ENCODE measurements around the gene TIRAP.

DNA sequence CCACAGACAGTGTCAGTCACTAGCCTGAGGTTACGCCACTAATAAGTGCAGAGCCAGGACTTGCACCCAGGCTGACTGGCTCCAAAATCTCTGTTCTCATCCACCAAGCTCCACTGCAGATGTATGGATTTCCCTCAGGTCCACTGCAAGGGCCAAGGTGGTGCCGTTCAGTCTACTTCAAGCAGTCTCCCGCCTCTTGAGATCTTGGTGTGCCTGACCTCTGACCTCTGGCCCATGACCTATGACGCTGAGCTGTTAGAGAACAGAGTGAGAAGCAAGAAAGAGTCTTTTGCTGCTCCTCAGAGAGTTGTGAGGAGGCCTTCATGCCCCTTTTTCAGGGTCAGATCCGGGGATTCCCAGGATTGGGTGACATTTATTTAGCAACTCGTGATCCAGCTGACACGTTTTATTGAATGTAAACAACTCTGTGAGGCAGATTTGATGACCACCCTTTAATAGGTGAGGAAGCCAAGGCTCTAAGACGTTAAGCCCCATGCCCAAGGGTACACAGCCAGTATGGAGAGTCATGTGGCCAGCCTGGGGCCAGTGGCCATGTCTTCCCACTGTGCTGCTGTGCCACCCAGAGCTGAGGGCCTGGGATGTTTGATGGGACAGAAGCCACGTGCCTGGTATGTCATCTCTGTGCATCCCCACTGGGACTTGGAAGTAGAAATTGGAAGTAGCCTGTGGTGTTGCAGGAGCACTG, 46.2 kb downstream of the TIRAP start:
- TF ChIP-seq POLR2A (IDR thresholded peaks at IDR 0.05) (no peak), POLR2AphosphoS5 (IDR thresholded peaks at IDR 0.05) (no peak), CTCF (IDR thresholded peaks at IDR 0.05) (no peak)
